Karpas-422 (cell line): ENCODE results near the gene KCNK2. TPM values are rescaled to one million over a fixed set of nuclear protein-coding genes. Genes with fewer than 3 reads are reported as not detected.

Experiments used
- DNase-seq: peaks from one replicate; pipeline ENCODE4 v3.0.0-alpha.2; 2015
- H2AFZ ChIP-seq: fragments of 200-600 bp; sonication (generic); 2 replicates; pipeline ENCODE4 v1.6.1; 2014; ENCODE audit warnings: antibody characterized with exemption, low read length, mixed read lengths
- H3K27ac ChIP-seq: fragments of 200-600 bp; sonication (generic); 2 replicates; pipeline ENCODE4 v1.5.1; 2014; ENCODE audit warnings: mild to moderate bottlenecking, low read length, moderate library complexity
- H3K27me3 ChIP-seq: fragments of 200-600 bp; sonication (generic); 2 replicates; pipeline ENCODE4 v1.6.1; 2014; ENCODE audit warnings: low read length, mixed read lengths
- H3K36me3 ChIP-seq: fragments of 200-600 bp; sonication (generic); 2 replicates; pipeline ENCODE4 v1.6.1; 2014; ENCODE audit warnings: low read length, mixed read lengths; ENCODE audit not compliant: insufficient read depth
- H3K4me1 ChIP-seq: fragments of 200-600 bp; sonication (generic); 2 replicates; pipeline ENCODE4 v1.6.1; 2014; ENCODE audit warnings: mild to moderate bottlenecking, low read length, mixed read lengths
- H3K4me2 ChIP-seq: fragments of 200-600 bp; sonication (generic); 2 replicates; pipeline ENCODE4 v1.6.1; 2014; ENCODE audit warnings: low read length, low read depth, mild to moderate bottlenecking; ENCODE audit not compliant: poor library complexity, severe bottlenecking
- H3K4me3 ChIP-seq: fragments of 200-600 bp; sonication (generic); 2 replicates; pipeline ENCODE4 v1.5.1; 2014; ENCODE audit warnings: mild to moderate bottlenecking, antibody characterized with exemption, low read length, mixed read lengths
- H3K79me2 ChIP-seq: fragments of 200-600 bp; sonication (generic); 2 replicates; pipeline ENCODE4 v1.6.1; 2014; ENCODE audit warnings: mild to moderate bottlenecking, low read length, mixed read lengths
- H3K9ac ChIP-seq: fragments of 200-600 bp; sonication (generic); 2 replicates; pipeline ENCODE4 v1.6.0; 2014; ENCODE audit warnings: low read length
- H3K9me2 ChIP-seq: fragments of 200-600 bp; sonication (generic), shearing (Covaris generic); replicated peaks from 2 replicates; pipeline ENCODE4 v1.6.0; 2014; ENCODE audit warnings: mild to moderate bottlenecking, low read length, moderate library complexity; ENCODE audit not compliant: insufficient read depth
- H3K9me3 ChIP-seq: fragments of 300-700, 200-600 bp; sonication (generic); 2 replicates; pipeline ENCODE4 v1.6.1; 2014; ENCODE audit warnings: low read length, mixed read lengths
- H4K20me1 ChIP-seq: fragments of 200-600 bp; sonication (generic); 2 replicates; pipeline ENCODE4 v1.6.1; 2014; ENCODE audit warnings: mild to moderate bottlenecking, antibody characterized with exemption, low read length, low read depth; ENCODE audit not compliant: insufficient read depth
- total RNA-seq: library from RNA; depleted of rRNA; stranded (reverse); fragments of >200 nt; shearing (Covaris generic); gene quantifications from 2 replicates; pipeline ENCODE4 v1.2.3, GENCODE V29; 2014; ENCODE audit warnings: low replicate concordance

KCNK2 gene
- total RNA-seq, 1 experiment from 2014 or later: not detected

GRCh38 chr1:215128504-215128903, 46.0 kb downstream of the KCNK2 start:
- H3K9me3 ChIP-seq: no peaks in the 10 kb centered on the region
- DNase-seq: no peak
- no peak overlapping the region for H3K9ac ChIP-seq

GRCh38 chr1:215131291-215131690, 48.8 kb downstream of the KCNK2 start:
- Histone ChIP-seq H3K9ac (no peak overlapping the region), H3K79me2 (no peaks in the 10 kb centered on the region), H3K4me2 (no peak overlapping the region), H3K4me1 (no peaks in the 10 kb centered on the region), H3K36me3 (no peaks in the 10 kb centered on the region), H3K27me3 (no peaks in the 10 kb centered on the region), H3K27ac (no peak overlapping the region), H4K20me1 (no peaks in the 10 kb centered on the region), H2AFZ (no peak overlapping the region), H3K9me2 (no peaks in the 10 kb centered on the region), H3K4me3 (no peak overlapping the region), H3K9me3 (no peaks in the 10 kb centered on the region)
- no peak for DNase-seq

More at GRCh38 chr1:215128504-215128903, 46.0 kb downstream of the KCNK2 start:
- H2AFZ ChIP-seq: no peak overlapping the region
- H3K9me2 ChIP-seq: no peaks in the 10 kb centered on the region
- no peaks in the 10 kb centered on the region for H3K79me2 ChIP-seq
- no peak overlapping the region for H3K27ac ChIP-seq
- H3K36me3 ChIP-seq: no peaks in the 10 kb centered on the region
- H4K20me1 ChIP-seq: no peaks in the 10 kb centered on the region
- no peaks in the 10 kb centered on the region for H3K27me3 ChIP-seq
- H3K4me3 ChIP-seq: no peak overlapping the region
- H3K4me1 ChIP-seq: no peaks in the 10 kb centered on the region
- no peak overlapping the region for H3K4me2 ChIP-seq

GRCh38 chr1:215132156-215132555, 49.6 kb downstream of the KCNK2 start:
- H3K27me3 ChIP-seq: no peaks in the 10 kb centered on the region
- H3K9me3 ChIP-seq: no peaks in the 10 kb centered on the region
- H3K4me3 ChIP-seq: no peak overlapping the region
- H3K9me2 ChIP-seq: no peaks in the 10 kb centered on the region
- no peaks in the 10 kb centered on the region for H3K79me2 ChIP-seq
- H4K20me1 ChIP-seq: no peaks in the 10 kb centered on the region
- no peak for DNase-seq
- H3K4me2 ChIP-seq: no peak overlapping the region
- no peak overlapping the region for H2AFZ ChIP-seq
- H3K36me3 ChIP-seq: no peaks in the 10 kb centered on the region
- no peaks in the 10 kb centered on the region for H3K4me1 ChIP-seq
- H3K9ac ChIP-seq: no peak overlapping the region
- no peak overlapping the region for H3K27ac ChIP-seq

- no peak overlapping the region for H3K9ac ChIP-seq
- no peaks in the 10 kb centered on the region for H4K20me1 ChIP-seq
Measured at GRCh38 chr1:215133532-215133931, 51.0 kb downstream of the KCNK2 start.

GRCh38 chr1:215137985-215138384, 55.4 kb downstream of the KCNK2 start:
- Histone ChIP-seq H3K4me3 (no peak overlapping the region), H2AFZ (no peak overlapping the region), H3K9ac (no peak overlapping the region), H3K79me2 (no peaks in the 10 kb centered on the region), H4K20me1 (no peaks in the 10 kb centered on the region), H3K9me3 (no peaks in the 10 kb centered on the region), H3K4me2 (no peak overlapping the region), H3K27me3 (no peaks in the 10 kb centered on the region), H3K27ac (no peak overlapping the region), H3K9me2 (no peaks in the 10 kb centered on the region), H3K36me3 (no peaks in the 10 kb centered on the region), H3K4me1 (no peaks in the 10 kb centered on the region)
- DNase-seq: no peak

More at GRCh38 chr1:215133532-215133931, 51.0 kb downstream of the KCNK2 start:
- Histone ChIP-seq H3K36me3 (no peaks in the 10 kb centered on the region), H3K27ac (no peak overlapping the region), H2AFZ (no peak overlapping the region), H3K27me3 (no peaks in the 10 kb centered on the region), H3K4me2 (no peak overlapping the region), H3K4me1 (no peaks in the 10 kb centered on the region), H3K79me2 (no peaks in the 10 kb centered on the region), H3K9me3 (no peaks in the 10 kb centered on the region), H3K9me2 (no peaks in the 10 kb centered on the region), H3K4me3 (no peak overlapping the region)
- no peak for DNase-seq

GRCh38 chr1:215140135-215140534, 57.6 kb downstream of the KCNK2 start:
- no peak overlapping the region for H3K4me2 ChIP-seq
- H4K20me1 ChIP-seq: no peaks in the 10 kb centered on the region
- no peak overlapping the region for H3K4me3 ChIP-seq
- H3K4me1 ChIP-seq: no peaks in the 10 kb centered on the region
- H3K9ac ChIP-seq: no peak overlapping the region
- no peaks in the 10 kb centered on the region for H3K79me2 ChIP-seq
- H3K27ac ChIP-seq: no peak overlapping the region
- DNase-seq: no peak
- H2AFZ ChIP-seq: no peak overlapping the region
- H3K27me3 ChIP-seq: no peaks in the 10 kb centered on the region
- H3K36me3 ChIP-seq: no peaks in the 10 kb centered on the region
- no peaks in the 10 kb centered on the region for H3K9me2 ChIP-seq
- H3K9me3 ChIP-seq: no peaks in the 10 kb centered on the region

GRCh38 chr1:215141460-215141859, 58.9 kb downstream of the KCNK2 start:
- H3K9me2 ChIP-seq: no peaks in the 10 kb centered on the region
- no peaks in the 10 kb centered on the region for H3K36me3 ChIP-seq

GRCh38 chr1:215143497-215143896, 61.0 kb downstream of the KCNK2 start:
- H3K36me3 ChIP-seq: no peaks in the 10 kb centered on the region
- no peaks in the 10 kb centered on the region for H4K20me1 ChIP-seq
- H3K27ac ChIP-seq: no peak overlapping the region
- no peak for DNase-seq
- H3K9ac ChIP-seq: no peak overlapping the region
- no peaks in the 10 kb centered on the region for H3K79me2 ChIP-seq
- no peak overlapping the region for H3K4me3 ChIP-seq
- no peaks in the 10 kb centered on the region for H3K27me3 ChIP-seq
- H2AFZ ChIP-seq: no peak overlapping the region
- no peak overlapping the region for H3K4me2 ChIP-seq
- H3K9me2 ChIP-seq: no peaks in the 10 kb centered on the region
- H3K4me1 ChIP-seq: no peaks in the 10 kb centered on the region
- H3K9me3 ChIP-seq: no peaks in the 10 kb centered on the region

More at GRCh38 chr1:215141460-215141859, 58.9 kb downstream of the KCNK2 start:
- H3K27ac ChIP-seq: no peak overlapping the region
- no peak overlapping the region for H2AFZ ChIP-seq
- H3K79me2 ChIP-seq: no peaks in the 10 kb centered on the region
- H3K4me3 ChIP-seq: no peak overlapping the region
- no peaks in the 10 kb centered on the region for H4K20me1 ChIP-seq
- DNase-seq: no peak
- no peak overlapping the region for H3K9ac ChIP-seq
- H3K4me2 ChIP-seq: no peak overlapping the region
- H3K27me3 ChIP-seq: no peaks in the 10 kb centered on the region
- H3K9me3 ChIP-seq: no peaks in the 10 kb centered on the region
- no peaks in the 10 kb centered on the region for H3K4me1 ChIP-seq
